ENCODE data around the gene KCNJ15. TPM values are rescaled to one million over a fixed set of nuclear protein-coding genes. Genes with fewer than 3 reads are reported as not detected.

The KCNJ15 gene
- total RNA-seq (2021; fragmentation: NEBNext Ultra II Directional; extraction: Animal tissue kit (Norgen Biotek cat#: 25700)) (not detected in 2 replicates), polyA plus RNA-seq (2011; rRNA removed) (under 0.01 TPM in 1 of 2 replicates, not detected in the other), polyA minus RNA-seq (2011; rRNA and poly(A)+ RNA removed) (0.09 and 0.10 TPM in 2 replicates)
- polyA plus RNA-seq (2011; cell fraction: cytosol; rRNA removed): 0.61 TPM
- polyA plus RNA-seq (2011; cell fraction: nucleus; rRNA removed): not detected
- polyA plus RNA-seq (2012, experiment 1 of 2): not detected in 4 replicates
- polyA plus RNA-seq (2012, experiment 2 of 2): not detected
- polyA plus RNA-seq (2013, experiment 1 of 2): 0.18 TPM
- polyA plus RNA-seq (2013, experiment 2 of 2): 0.07 TPM
- not detected for polyA minus RNA-seq (2011; cell fraction: cytosol; rRNA and poly(A)+ RNA removed)
- polyA minus RNA-seq (2011; cell fraction: nucleus; rRNA and poly(A)+ RNA removed): 1.4 TPM
- long read RNA-seq, experiment 1: 0 reads
- long read RNA-seq, experiment 2: 0 reads

GRCh38 chr21:38256599-38257302 lies at the start of gene KCNJ15:
Gene KCNJ15 (plus strand): TSS chr21:38256991. CDS start chr21:38299262, 42,271 bp downstream.
- Histone ChIP-seq H2BK12ac (ENCODE audit: low read depth, low read length) (no peak within 1 kb of the TSS), H3K79me2 (ENCODE audit: control insufficient read depth in 1 of 2, insufficient read depth in 2 of 2, low read length in 2 of 2) (no peaks in the 10 kb centered on the region), H3K79me1 (ENCODE audit: low read depth, low read length) (no peaks in the 10 kb centered on the region), H3K9me3 (ENCODE audit: insufficient read depth in 2 of 2, low read depth in 1 of 2, low read length in 1 of 2) (no peaks in the 10 kb centered on the region), H3K4me2 (ENCODE audit: insufficient read depth in 1 of 2, low read depth in 2 of 2, low read length in 2 of 2) (no peak within 1 kb of the TSS), H3K23me2 (ENCODE audit: low read depth, low read length) (no peaks in the 10 kb centered on the region), H3K56ac (replicated peaks; ENCODE audit: insufficient read length, low read depth, low read length) (no peak within 1 kb of the TSS), H2AFZ (ENCODE audit: low read length) (peak within 1 kb of the TSS; percentile 97), H4K20me1 (replicated peaks in 1 of 2; ENCODE audit: control insufficient read depth in 1 of 2, insufficient read depth in 2 of 2, low read length in 2 of 2) (no peaks in the 10 kb centered on the region), H3K27me3 (replicated peaks in 1 of 4; ENCODE audit: control insufficient read depth in 3 of 4, extremely low read depth in 1 of 4, insufficient read depth in 3 of 4, low read length in 3 of 4) (no peaks in the 10 kb centered on the region), H3K9ac (replicated peaks in 1 of 4; ENCODE audit: extremely low read depth in 1 of 4, low read depth in 3 of 4, low read length in 3 of 4) (no peak within 1 kb of the TSS), H3K4me1 (replicated peaks in 1 of 4; ENCODE audit: control insufficient read depth in 3 of 4, insufficient read depth in 4 of 4, low read length in 3 of 4) (no peaks in the 10 kb centered on the region; a peak in 1 of 7 replicates), H2AK5ac (ENCODE audit: low read depth, low read length) (no peak within 1 kb of the TSS), H2BK15ac (ENCODE audit: low read length) (no peak within 1 kb of the TSS), H3K18ac (ENCODE audit: extremely low read depth, low read length) (no peak within 1 kb of the TSS), H4K91ac (replicated peaks; ENCODE audit: insufficient read length, low read length) (no peak within 1 kb of the TSS), H2BK5ac (ENCODE audit: low read depth, low read length) (no peak within 1 kb of the TSS), H4K5ac (ENCODE audit: insufficient read length, low read depth, low read length) (no peak within 1 kb of the TSS), H3K14ac (ENCODE audit: insufficient read length) (no peak within 1 kb of the TSS), H4K8ac (ENCODE audit: extremely low read depth, insufficient read depth, low read length) (no peak within 1 kb of the TSS), H3K27ac (ENCODE audit: low read depth, low read length) (no peak within 1 kb of the TSS), H3K4ac (replicated peaks; ENCODE audit: insufficient read length, low read depth, low read length) (no peak within 1 kb of the TSS), H2BK20ac (ENCODE audit: low read length) (no peak within 1 kb of the TSS), H3K23ac (ENCODE audit: insufficient read length) (no peak within 1 kb of the TSS), H3K4me3 (ENCODE audit: extremely low read depth in 1 of 4, insufficient read depth in 2 of 4, low read depth in 3 of 4, low read length in 4 of 4) (no peak within 1 kb of the TSS), H2BK120ac (replicated peaks; ENCODE audit: low read depth, low read length) (no peak within 1 kb of the TSS), H3K36me3 (ENCODE audit: control insufficient read depth in 2 of 4, insufficient read depth in 4 of 4, low read length in 3 of 4) (no peaks in the 10 kb centered on the region)
- no peak for TF ChIP-seq ATF2 (IDR thresholded peaks at IDR 0.05; ENCODE audit: low read length)
- no peak for TF ChIP-seq PHF8 (conservative IDR thresholded peaks at IDR 0.05; ENCODE audit: low read depth, low read length)
- no peak for FAIRE-seq
- WGBS, 2 experiments (ENCODE audit: extremely low coverage in 1 of 2, insufficient coverage in 1 of 2, insufficient read length in 1 of 2, insufficient replicate concordance in 2 of 2, low coverage in 1 of 2, low lambda C conversion rate in 2 of 2, missing lambda C conversion rate in 1 of 2): 79% methylated on average over 5 of the region's 5 CpGs; no CpG with 5 or more reads in 1 of the 2 experiments
- no peak for DNase-seq (ENCODE audit: low read depth in 1 of 2, low spot score in 2 of 2)
- POLR2A ChIA-PET (ENCODE audit: partially characterized antibody): no interaction called here
- CTCF ChIA-PET (ENCODE audit: partially characterized antibody): no interaction called here

Data from H1 (cell line).